CD4-positive, alpha-beta T cell (primary cell): ENCODE results near the gene GBP5. TPM values are rescaled to one million over a fixed set of nuclear protein-coding genes. Genes with fewer than 3 reads are reported as not detected.
"Not testable (repeated sequence)": the region's sequence is repeated elsewhere in the genome, so short reads cannot be mapped to it uniquely, and the experiment has no call there.

ENCODE experiments used
- ATAC-seq: fragments of 200-7000 bp; cut with Tn5 transposase; one replicate; pipeline ENCODE4 v1.10.0; 2022; ENCODE audit warnings: mild to moderate bottlenecking; ENCODE audit not compliant: poor library complexity
- CTCF ChIA-PET: fragments of 350-600 bp; sonication (Branson Sonifier 250); formaldehyde crosslinking; loops from one replicate; lab custom pipeline; 2021; ENCODE audit warnings: antibody characterized with exemption, inconsistent platforms; lab: Charles Lee
- POLR2A ChIA-PET: fragments of 350-600 bp; sonication (Branson Sonifier 250); formaldehyde crosslinking; loops from one replicate; lab custom pipeline; 2021; ENCODE audit warnings: antibody characterized with exemption, inconsistent platforms; lab: Charles Lee
- DNase-seq, 14 experiments: peaks; one replicate each; pipeline ENCODE4 v3.0.0-alpha.2; 2013 to 2020; ENCODE audit warnings: mixed read lengths in 2 of 14
- H3K27ac ChIP-seq, 2 donors: one replicate each; pipeline versions ENCODE4 v1.5.1 to v1.7.0; 2013; ENCODE audit warnings: low read length in 2 of 2, low read depth in 1 of 2, mild to moderate bottlenecking in 1 of 2
- H3K27me3 ChIP-seq, 2 experiments: 1 replicate in 1 of 2; 2 replicates in 1 of 2; pipeline versions ENCODE4 v1.6.1 to v1.7.0; 2013; ENCODE audit warnings: low read length in 2 of 2, control low read depth in 1 of 2, mild to moderate bottlenecking in 1 of 2, moderate library complexity in 1 of 2; ENCODE audit not compliant: insufficient read depth in 2 of 2, control insufficient read depth in 1 of 2
- H3K36me3 ChIP-seq: one replicate; pipeline ENCODE4 v1.6.1; 2013; ENCODE audit warnings: low read length, control low read depth; ENCODE audit not compliant: insufficient read depth
- H3K4me1 ChIP-seq: one replicate; pipeline ENCODE4 v1.6.1; 2013; ENCODE audit warnings: low read length, control low read depth; ENCODE audit not compliant: insufficient read depth
- H3K4me3 ChIP-seq: one replicate; pipeline ENCODE4 v1.5.1; 2013; ENCODE audit warnings: mild to moderate bottlenecking, low read length, moderate library complexity
- H3K9me3 ChIP-seq, 2 experiments: 1 replicate in 1 of 2; 2 replicates in 1 of 2; pipeline versions ENCODE4 v1.6.1 to v1.7.0; 2013; ENCODE audit warnings: low read length in 2 of 2, mild to moderate bottlenecking in 2 of 2, control low read depth in 1 of 2, moderate library complexity in 1 of 2; ENCODE audit not compliant: control insufficient read depth in 1 of 2, insufficient read depth in 1 of 2
- H3K27ac Mint-ChIP-seq: one replicate; pipeline ENCODE4 v1.8.0; 2020; ENCODE audit warnings: mixed read lengths
- H3K27me3 Mint-ChIP-seq: one replicate; pipeline ENCODE4 v1.8.0; 2021; ENCODE audit warnings: mixed read lengths
- H3K36me3 Mint-ChIP-seq: one replicate; pipeline ENCODE4 v1.8.0; 2021; ENCODE audit warnings: low read depth, mixed read lengths
- H3K4me1 Mint-ChIP-seq: one replicate; pipeline ENCODE4 v1.8.0; 2021; ENCODE audit warnings: low read depth, mixed read lengths
- H3K4me3 Mint-ChIP-seq: one replicate; pipeline ENCODE4 v1.8.0; 2020; ENCODE audit warnings: mild to moderate bottlenecking, mixed read lengths
- H3K9me3 Mint-ChIP-seq: one replicate; pipeline ENCODE4 v1.8.0; 2020; ENCODE audit warnings: mixed read lengths
- CTCF ChIP-seq: fragments of 200-600 bp; IDR thresholded peaks from one replicate; pipeline ENCODE4 v1.8.0; 2022; ENCODE audit warnings: antibody characterized with exemption, mild to moderate bottlenecking
- intact Hi-C, 2 experiments: fragments of 100-400 bp; cut with DNase I in 1 of 2; cut with micrococcal nuclease in 1 of 2; formaldehyde crosslinking; loops; one replicate each; pipeline versions ENCODE4 v1.15.1 to v1.9.0; 2023 to 2025; cut with DNase I, micrococcal nuclease
- total RNA-seq, 174 experiments: library from RNA in 2 of 174; stranded (reverse) in 2 of 174; gene quantifications; one replicate each; pipeline ENCODE4 v1.2.3 and lab custom pipeline; 2021 to 2026

The GBP5 gene
- total RNA-seq, 2 experiments from 2014 or later, result 51.4 to 52.9 TPM

GRCh38 chr1:89304572-89305230 lies 32.0 kb upstream of the GBP5 start:
- no peaks in the 10 kb centered on the region for H3K36me3 Mint-ChIP-seq
- CTCF ChIA-PET, result no interaction called here
- Histone ChIP-seq H3K4me1 (peaks cover 16% of the 10 kb centered on the region), H3K27me3 (no peaks in the 10 kb centered on the region), H3K36me3 (no peaks in the 10 kb centered on the region), H3K27ac (no peak overlapping the region), H3K4me3 (no peak overlapping the region), H3K9me3 (peaks cover 0 to 11% of the 10 kb centered on the region in 2 experiments)
- H3K4me1 Mint-ChIP-seq, result peaks cover 25% of the 10 kb centered on the region
- POLR2A ChIA-PET, result no interaction called here
- H3K4me3 Mint-ChIP-seq, result no peak overlapping the region
- H3K27ac Mint-ChIP-seq, result no peak overlapping the region
- intact Hi-C loops, result no loop called here
- DNase-seq, result no peak
- H3K27me3 Mint-ChIP-seq, result no peaks in the 10 kb centered on the region
- TF ChIP-seq CTCF, result no peak
- no peak for ATAC-seq
- no peaks in the 10 kb centered on the region for H3K9me3 Mint-ChIP-seq

GRCh38 chr1:89302697-89303332 lies 30.2 kb upstream of the GBP5 start:
- intact Hi-C loops, result no loop called here
- Histone ChIP-seq H3K27ac (no peak overlapping the region), H3K36me3 (no peaks in the 10 kb centered on the region), H3K4me3 (no peak overlapping the region), H3K9me3 (peaks cover 0 to 11% of the 10 kb centered on the region in 2 experiments), H3K27me3 (no peaks in the 10 kb centered on the region), H3K4me1 (peaks cover 14% of the 10 kb centered on the region)
- H3K36me3 Mint-ChIP-seq, result no peaks in the 10 kb centered on the region
- H3K4me3 Mint-ChIP-seq, result no peak overlapping the region
- POLR2A ChIA-PET, result interaction anchor here (1.1 to 1.9 kb wide), 3 partner anchors 9 to 19 kb away, joined by 3 to 7 read pairs (median 4); no protein-coding TSS in a partner anchor
- ATAC-seq (no peak), DNase-seq (no peak)
- no peaks in the 10 kb centered on the region for H3K9me3 Mint-ChIP-seq
- no peaks in the 10 kb centered on the region for H3K27me3 Mint-ChIP-seq
- no peak for TF ChIP-seq CTCF
- no peak overlapping the region for H3K27ac Mint-ChIP-seq
- CTCF ChIA-PET, result no interaction called here
- peaks cover 24% of the 10 kb centered on the region for H3K4me1 Mint-ChIP-seq

- H3K27ac ChIP-seq, H3K36me3 Mint-ChIP-seq, H3K9me3 Mint-ChIP-seq, H3K4me3 Mint-ChIP-seq, H3K27ac Mint-ChIP-seq, H3K27me3 Mint-ChIP-seq, H3K4me3 ChIP-seq, H3K36me3 ChIP-seq, H3K27me3 ChIP-seq: not testable (repeated sequence)
- peaks cover 34% of the 10 kb centered on the region for H3K4me1 Mint-ChIP-seq
- DNase-seq, result peak in 2 of 14 experiments; percentile 20 to 32
- Histone ChIP-seq H3K9me3 (peaks cover 0 to 11% of the 10 kb centered on the region in 2 experiments), H3K4me1 (peaks cover 12% of the 10 kb centered on the region)
- ChIA-PET POLR2A (interaction anchor here (0.5 to 1.4 kb wide), 6 partner anchors 10 to 105 kb away, joined by 3 to 5 read pairs (median 4); partner anchors contain the start of gene GBP5), CTCF (interaction anchor here (0.9 to 1.0 kb wide), 2 partner anchors 9 to 23 kb away, joined by 3 read pairs; no protein-coding TSS in a partner anchor)
- intact Hi-C loops, result loop anchor here in 1 of 2 experiments (5.0 kb wide), 1 partner anchor 57 kb away; no protein-coding TSS in a partner anchor
- peak; percentile 32 for ATAC-seq
Measured at GRCh38 chr1:89299739-89300463, 27.2 kb upstream of the GBP5 start.
